CD4-positive, alpha-beta memory T cell (primary cell): ENCODE data around the gene CSF1R. TPM values are rescaled to one million over a fixed set of nuclear protein-coding genes. Genes with fewer than 3 reads are reported as not detected.
A peak's percentile ranks its signal among the peaks of the same experiment; 100 is the strongest.
"Not testable (repeated sequence)": the region's sequence is repeated elsewhere in the genome, so short reads cannot be mapped to it uniquely, and the experiment has no call there.

Source experiments
- CTCF ChIA-PET: fragments of 350-600 bp; sonication (Branson Sonifier 250); formaldehyde crosslinking; loops from one replicate; lab custom pipeline; 2021; ENCODE audit warnings: inconsistent platforms; ENCODE audit not compliant: partially characterized antibody; lab: Charles Lee
- POLR2A ChIA-PET: fragments of 350-600 bp; sonication (Branson Sonifier 250); formaldehyde crosslinking; loops from one replicate; lab custom pipeline; 2021; ENCODE audit not compliant: partially characterized antibody; lab: Charles Lee
- DNase-seq, 5 donors: peaks; one replicate each; pipeline versions ENCODE4 v3.0.0 to v3.0.0-alpha.2; 2020 to 2022; ENCODE audit warnings: mixed read lengths in 1 of 5
- H3K27ac ChIP-seq: one replicate; pipeline ENCODE4 v1.7.0; 2013; ENCODE audit warnings: low read depth, low read length
- H3K27me3 ChIP-seq: 2 replicates; pipeline ENCODE4 v1.7.0; 2013; ENCODE audit warnings: mild to moderate bottlenecking, low read length, moderate library complexity; ENCODE audit not compliant: insufficient read depth
- H3K36me3 ChIP-seq: 2 replicates; pipeline ENCODE4 v1.7.0; 2013; ENCODE audit warnings: mild to moderate bottlenecking, low read length, moderate library complexity; ENCODE audit not compliant: insufficient read depth
- H3K4me1 ChIP-seq: 2 replicates; pipeline ENCODE4 v1.7.0; 2013; ENCODE audit warnings: mild to moderate bottlenecking, low read length, moderate library complexity; ENCODE audit not compliant: insufficient read depth
- H3K4me3 ChIP-seq, 2 donors: one replicate each; pipeline ENCODE4 v1.7.0; 2013; ENCODE audit warnings: low read length in 2 of 2, mild to moderate bottlenecking in 1 of 2
- H3K9me3 ChIP-seq, 2 donors: one replicate each; pipeline ENCODE4 v1.7.0; 2013; ENCODE audit warnings: low read length in 2 of 2, control low read depth in 1 of 2; ENCODE audit not compliant: control insufficient read depth in 1 of 2
- H3K27ac Mint-ChIP-seq, 7 donors: one replicate each; pipeline ENCODE4 v1.8.0; 2020 to 2021; ENCODE audit warnings: mixed read lengths in 7 of 7, mild to moderate bottlenecking in 6 of 7, inconsistent platforms in 3 of 7, moderate library complexity in 3 of 7
- H3K27me3 Mint-ChIP-seq, 2 donors: one replicate each; pipeline ENCODE4 v1.8.0; 2020 to 2021; ENCODE audit warnings: mixed read lengths in 2 of 2
- H3K36me3 Mint-ChIP-seq, 2 donors: one replicate each; pipeline ENCODE4 v1.8.0; 2020 to 2021; ENCODE audit warnings: mixed read lengths in 2 of 2, inconsistent platforms in 1 of 2, mild to moderate bottlenecking in 1 of 2
- H3K4me1 Mint-ChIP-seq, 4 donors: one replicate each; pipeline ENCODE4 v1.8.0; 2020 to 2021; ENCODE audit warnings: mixed read lengths in 4 of 4, mild to moderate bottlenecking in 1 of 4
- H3K4me3 Mint-ChIP-seq, 8 donors: one replicate each; pipeline ENCODE4 v1.8.0; 2020 to 2021; ENCODE audit warnings: mixed read lengths in 8 of 8, mild to moderate bottlenecking in 7 of 8, moderate library complexity in 6 of 8, inconsistent platforms in 3 of 8
- H3K9me3 Mint-ChIP-seq, 8 donors: one replicate each; pipeline ENCODE4 v1.8.0; 2020 to 2021; ENCODE audit warnings: mixed read lengths in 8 of 8, mild to moderate bottlenecking in 5 of 8, inconsistent platforms in 3 of 8, moderate library complexity in 1 of 8
- intact Hi-C: fragments of 100-400 bp; cut with micrococcal nuclease; formaldehyde crosslinking; loops from one replicate; pipeline ENCODE4 v1.15.1; 2023
- polyA plus RNA-seq, 2 donors: library from polyadenylated mRNA; unstranded; fragments of 300-500 nt; fragmentation: Illumina TruSeq; gene quantifications; one replicate each; pipeline ENCODE4 v1.2.3, GENCODE V29; 2021
- total RNA-seq, 2 experiments: library from RNA; stranded (reverse); gene quantifications; one replicate each; pipeline ENCODE4 v1.2.3, GENCODE V29; 2021

The CSF1R gene
- total and polyA plus RNA-seq, 4 experiments from 2014 or later: 0.04 to 2.9 (median 1.3) TPM

DNA sequence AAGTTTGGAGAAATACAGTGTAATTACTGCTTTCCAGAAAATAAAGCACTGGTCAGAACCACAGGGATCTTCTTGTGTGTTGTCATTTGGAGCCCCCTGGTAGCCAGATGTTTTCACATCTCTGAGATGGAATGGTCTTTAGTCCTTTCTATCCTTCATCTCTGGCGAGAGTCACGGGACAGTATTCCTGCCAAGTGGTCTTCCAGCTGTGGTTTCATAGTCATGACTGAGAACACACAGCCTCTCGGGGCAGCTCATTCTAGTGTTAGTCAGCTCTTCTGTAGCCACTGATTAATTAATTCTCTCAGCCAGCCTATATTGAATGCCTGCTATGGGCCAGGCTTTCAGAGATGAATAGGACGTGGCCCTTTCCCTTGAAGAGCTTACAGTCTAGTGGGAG is 51.7 kb downstream of the CSF1R start:
- POLR2A ChIA-PET: interaction anchor here (1.4 kb wide), 1 partner anchor 34 kb away, joined by 3 read pairs; the partner anchor contains the start of genes HMGXB3 and TIGD6
- peak overlapping the region in 1 of 7 donors; percentile 34 for H3K27ac Mint-ChIP-seq

GRCh38 chr5:150033334-150033733 is 53.0 kb downstream of the CSF1R start:
- peaks cover 67 to 90% of the 10 kb centered on the region in 2 donors for H3K36me3 Mint-ChIP-seq
- no peak for DNase-seq
- POLR2A ChIA-PET: interaction anchor here (1.1 kb wide), 1 partner anchor 70 kb away, joined by 3 read pairs; no protein-coding TSS in a partner anchor
- intact Hi-C loops: no loop called here
- H3K9me3 Mint-ChIP-seq: peaks cover 0 to 3% (median 0%) of the 10 kb centered on the region in 8 donors
- no peaks in the 10 kb centered on the region for H3K4me1 Mint-ChIP-seq
- H3K27me3 Mint-ChIP-seq: no peaks in the 10 kb centered on the region
- CTCF ChIA-PET: no interaction called here
- H3K4me3 ChIP-seq: no peak overlapping the region
- no peaks in the 10 kb centered on the region for H3K9me3 ChIP-seq
- no peaks in the 10 kb centered on the region for H3K27me3 ChIP-seq
- no peaks in the 10 kb centered on the region for H3K4me1 ChIP-seq
- H3K27ac Mint-ChIP-seq: peak overlapping the region in 2 of 7 donors; percentile 19 to 68
- no peak overlapping the region for H3K27ac ChIP-seq
- H3K36me3 ChIP-seq: peaks cover 69% of the 10 kb centered on the region
- H3K4me3 Mint-ChIP-seq: no peak overlapping the region

More for the DNA sequence above, 51.7 kb downstream of the CSF1R start:
- Histone ChIP-seq H3K27me3 (no peaks in the 10 kb centered on the region), H3K36me3 (peaks cover 74% of the 10 kb centered on the region), H3K4me1 (no peaks in the 10 kb centered on the region), H3K4me3 (no peak overlapping the region), H3K27ac (no peak overlapping the region), H3K9me3 (no peaks in the 10 kb centered on the region)
- no peak for DNase-seq
- Mint-ChIP-seq H3K4me3 (no peak overlapping the region), H3K36me3 (peaks cover 71 to 92% of the 10 kb centered on the region in 2 donors), H3K9me3 (peaks cover 0 to 3% (median 0%) of the 10 kb centered on the region in 8 donors), H3K4me1 (peaks cover 0 to 2% (median 0%) of the 10 kb centered on the region in 4 donors), H3K27me3 (no peaks in the 10 kb centered on the region)
- intact Hi-C loops: no loop called here
- CTCF ChIA-PET: no interaction called here

- H3K4me3 ChIP-seq, H3K9me3 Mint-ChIP-seq, H3K4me3 Mint-ChIP-seq, CTCF ChIA-PET, H3K27me3 ChIP-seq, H3K4me1 Mint-ChIP-seq, H3K4me1 ChIP-seq, POLR2A ChIA-PET, intact Hi-C loops, H3K9me3 ChIP-seq, H3K27me3 Mint-ChIP-seq, DNase-seq, H3K27ac ChIP-seq: not testable (repeated sequence)
- H3K36me3 Mint-ChIP-seq: peaks cover 47 to 81% of the 10 kb centered on the region in 2 donors
- peak overlapping the region in 3 of 7 donors; percentile 7 to 25 (median 10) for H3K27ac Mint-ChIP-seq
- peaks cover 62% of the 10 kb centered on the region for H3K36me3 ChIP-seq
These were observed 58.3 kb downstream of the CSF1R start for GRCh38 chr5:150028047-150028446.

DNA sequence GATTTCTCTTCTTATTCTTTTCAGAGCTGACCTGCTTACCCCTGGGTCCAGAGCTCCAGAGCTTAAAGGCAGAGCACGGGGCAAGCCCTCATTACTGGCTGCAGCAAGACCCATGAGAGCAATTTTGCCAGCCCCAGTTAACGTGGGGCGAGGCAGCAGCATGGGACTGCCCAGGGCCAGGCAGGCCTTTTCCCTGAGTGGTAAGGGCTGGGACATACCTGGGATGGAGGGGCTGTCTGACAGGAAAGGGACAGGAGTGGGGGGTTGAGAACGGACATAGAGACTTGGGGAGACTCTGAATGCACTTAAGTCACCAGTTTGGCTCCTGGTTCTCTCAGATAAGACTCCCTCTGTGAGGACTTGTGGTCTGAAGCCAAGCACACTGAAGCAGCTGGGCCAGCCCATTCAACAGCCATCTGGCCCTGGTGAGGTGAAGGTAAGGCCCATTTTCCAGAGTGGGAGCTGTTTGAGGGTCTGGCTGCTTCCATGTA is 59.6 kb downstream of the CSF1R start:
- Histone ChIP-seq H3K4me3 (no peak overlapping the region), H3K36me3 (peaks cover 60% of the 10 kb centered on the region), H3K4me1 (no peaks in the 10 kb centered on the region), H3K27me3 (no peaks in the 10 kb centered on the region), H3K27ac (no peak overlapping the region), H3K9me3 (no peaks in the 10 kb centered on the region)
- Mint-ChIP-seq H3K27ac (peak overlapping the region in 2 of 7 donors; percentile 23 to 80), H3K4me1 (peaks cover 0 to 1% (median 0%) of the 10 kb centered on the region in 4 donors), H3K9me3 (peaks cover 0 to 2% (median 0%) of the 10 kb centered on the region in 8 donors), H3K36me3 (peaks cover 52 to 82% of the 10 kb centered on the region in 2 donors), H3K27me3 (no peaks in the 10 kb centered on the region), H3K4me3 (no peak overlapping the region)
- CTCF ChIA-PET: no interaction called here
- POLR2A ChIA-PET: no interaction called here
- no peak for DNase-seq
- intact Hi-C loops: no loop called here

GRCh38 chr5:150024346-150024984 is 61.9 kb downstream of the CSF1R start:
- Mint-ChIP-seq H3K27me3 (no peaks in the 10 kb centered on the region), H3K4me1 (peaks cover 0 to 1% (median 0%) of the 10 kb centered on the region in 4 donors), H3K36me3 (peaks cover 57 to 84% of the 10 kb centered on the region in 2 donors), H3K4me3 (no peak overlapping the region), H3K27ac (no peak overlapping the region), H3K9me3 (no peaks in the 10 kb centered on the region)
- Histone ChIP-seq H3K4me1 (no peaks in the 10 kb centered on the region), H3K27ac (no peak overlapping the region), H3K27me3 (no peaks in the 10 kb centered on the region), H3K36me3 (peaks cover 64% of the 10 kb centered on the region), H3K9me3 (no peaks in the 10 kb centered on the region), H3K4me3 (no peak overlapping the region)
- CTCF ChIA-PET: no interaction called here
- DNase-seq: no peak
- POLR2A ChIA-PET: no interaction called here
- intact Hi-C loops: no loop called here

- intact Hi-C loops: no loop called here
- DNase-seq: no peak
- CTCF ChIA-PET: no interaction called here
- Mint-ChIP-seq H3K36me3 (peaks cover 67 to 87% of the 10 kb centered on the region in 2 donors), H3K4me1 (peaks cover 0 to 4% (median 0%) of the 10 kb centered on the region in 4 donors), H3K9me3 (no peaks in the 10 kb centered on the region), H3K27me3 (no peaks in the 10 kb centered on the region), H3K4me3 (no peak overlapping the region), H3K27ac (no peak overlapping the region)
- POLR2A ChIA-PET: interaction anchor here (1.2 kb wide), 1 partner anchor 23 kb away, joined by 3 read pairs; the partner anchor contains the start of genes HMGXB3 and TIGD6
- Histone ChIP-seq H3K4me1 (no peaks in the 10 kb centered on the region), H3K36me3 (peaks cover 75% of the 10 kb centered on the region), H3K27me3 (no peaks in the 10 kb centered on the region), H3K4me3 (no peak overlapping the region), H3K9me3 (no peaks in the 10 kb centered on the region), H3K27ac (no peak overlapping the region)
These were observed 63.2 kb downstream of the CSF1R start for GRCh38 chr5:150023136-150023535.

DNA sequence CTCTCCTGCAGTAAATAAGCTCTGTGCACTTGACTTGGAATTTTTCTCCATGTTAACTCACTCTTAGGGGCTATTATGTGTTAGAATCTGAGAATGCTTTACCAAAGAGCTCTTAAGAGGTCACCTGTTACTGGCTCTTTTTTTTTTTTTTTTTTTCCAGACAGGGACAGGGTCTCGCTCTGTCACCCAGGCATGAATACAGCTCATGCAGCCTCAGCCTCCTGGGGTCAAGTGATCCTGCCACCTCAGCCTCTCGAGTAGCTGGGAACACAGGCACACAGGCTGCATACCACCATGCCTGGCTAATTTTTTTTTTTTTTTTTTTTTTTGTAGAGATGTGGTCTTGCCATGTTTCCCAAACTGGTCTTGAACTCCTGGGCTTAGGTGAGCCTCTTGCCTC is 63.7 kb downstream of the CSF1R start:
- intact Hi-C loops: no loop called here
- Mint-ChIP-seq H3K4me1 (peaks cover 0 to 4% (median 0%) of the 10 kb centered on the region in 4 donors), H3K4me3 (no peak overlapping the region), H3K9me3 (no peaks in the 10 kb centered on the region), H3K27ac (no peak overlapping the region), H3K27me3 (no peaks in the 10 kb centered on the region), H3K36me3 (peaks cover 65 to 87% of the 10 kb centered on the region in 2 donors)
- Histone ChIP-seq H3K9me3 (no peaks in the 10 kb centered on the region), H3K27me3 (no peaks in the 10 kb centered on the region), H3K4me1 (no peaks in the 10 kb centered on the region), H3K36me3 (peaks cover 80% of the 10 kb centered on the region), H3K27ac (no peak overlapping the region), H3K4me3 (no peak overlapping the region)
- CTCF ChIA-PET: no interaction called here
- POLR2A ChIA-PET: interaction anchor here (1.2 kb wide), 1 partner anchor 22 kb away, joined by 3 read pairs; the partner anchor contains the start of genes HMGXB3 and TIGD6
- DNase-seq: no peak
